ENCODE measurements around the gene CALHM3.

CALHM3 gene

DNA sequence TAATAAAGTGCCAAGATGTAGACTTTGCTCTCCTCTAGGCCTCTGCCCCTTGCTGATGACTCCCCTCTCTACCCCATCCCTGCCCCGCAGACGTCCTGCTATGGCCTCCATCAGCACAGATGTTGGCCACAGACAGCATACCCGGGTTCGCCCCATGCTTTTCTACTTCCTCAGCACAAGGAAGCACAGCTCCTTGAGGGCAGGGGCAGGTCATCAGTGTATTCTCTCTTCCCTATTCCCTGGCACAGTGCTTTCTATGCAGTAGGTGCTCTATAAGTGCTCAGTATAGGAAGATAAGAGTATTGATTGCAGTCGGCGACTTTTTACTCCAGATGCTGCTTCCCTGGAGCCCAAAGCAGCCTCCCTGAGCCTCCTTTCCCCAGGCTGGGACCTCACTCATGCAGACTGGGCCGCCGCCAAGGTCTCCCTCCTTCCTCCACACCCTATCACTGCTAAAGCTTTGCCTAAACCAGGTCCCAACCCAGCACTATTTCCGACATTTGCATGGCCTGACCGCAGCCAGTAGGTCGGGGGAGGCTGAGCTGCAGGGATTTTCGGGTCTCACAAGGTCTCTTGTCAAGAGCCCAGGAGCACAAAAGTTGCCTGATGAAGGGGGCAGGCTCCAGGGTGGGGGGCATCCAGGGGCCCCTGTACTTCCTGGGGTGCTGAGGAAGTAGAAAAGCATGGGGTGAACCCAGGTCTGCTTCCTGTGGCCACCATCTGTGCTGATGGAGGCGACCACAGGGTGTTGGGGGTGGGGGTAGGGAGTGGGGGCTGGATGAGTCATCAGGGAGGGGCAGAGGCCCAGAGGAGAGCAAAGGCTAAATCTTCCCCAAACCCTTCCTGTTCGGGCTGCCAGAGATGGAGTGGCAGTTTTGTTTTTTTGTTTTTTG is 8.0 kb downstream of the CALHM3 start:
- DNase-seq, result peak; percentile 80 to 81

DNA sequence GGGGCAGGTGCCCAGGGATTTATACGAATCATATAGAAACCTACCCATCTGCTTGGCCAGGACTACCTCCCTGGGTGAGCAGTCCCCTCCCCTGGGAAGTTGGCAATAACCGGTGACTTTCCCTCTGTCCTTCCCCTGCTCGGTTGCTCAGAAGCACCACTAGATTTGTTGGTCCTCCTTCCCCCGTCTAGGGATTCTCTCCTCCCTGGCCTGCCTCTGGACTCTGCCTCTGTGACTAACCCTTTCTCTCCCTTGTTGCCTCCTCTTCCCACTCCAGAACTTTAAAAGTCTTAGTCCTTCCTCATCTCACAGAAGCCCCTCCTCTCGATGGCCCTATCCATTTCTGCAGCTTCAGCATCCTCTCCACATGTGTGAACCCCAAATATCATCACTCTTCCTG is 9.8 kb downstream of the CALHM3 start:
- DNase-seq, result no peak

DNA sequence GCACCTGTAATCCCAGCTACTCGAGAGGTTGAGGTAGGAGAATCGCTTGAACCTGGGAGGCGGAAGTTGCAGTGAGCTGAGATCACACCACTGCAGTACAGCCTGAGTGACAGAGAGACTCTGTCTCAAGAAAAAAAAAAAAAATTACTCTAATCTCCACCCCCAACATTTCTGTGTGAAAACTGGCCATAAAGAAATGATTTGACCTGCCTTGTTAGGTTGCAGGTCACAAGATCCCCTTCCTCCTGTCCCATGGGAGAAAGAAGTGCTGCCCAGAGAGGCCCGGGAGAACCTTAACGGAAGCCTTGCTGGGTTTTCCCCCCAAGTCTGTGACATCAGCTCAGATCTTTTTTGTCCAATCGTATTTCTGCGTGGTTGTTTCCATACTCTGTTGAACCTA is 11.6 kb downstream of the CALHM3 start:
- peak in 1 of 2 donors; percentile 40 for DNase-seq

DNA sequence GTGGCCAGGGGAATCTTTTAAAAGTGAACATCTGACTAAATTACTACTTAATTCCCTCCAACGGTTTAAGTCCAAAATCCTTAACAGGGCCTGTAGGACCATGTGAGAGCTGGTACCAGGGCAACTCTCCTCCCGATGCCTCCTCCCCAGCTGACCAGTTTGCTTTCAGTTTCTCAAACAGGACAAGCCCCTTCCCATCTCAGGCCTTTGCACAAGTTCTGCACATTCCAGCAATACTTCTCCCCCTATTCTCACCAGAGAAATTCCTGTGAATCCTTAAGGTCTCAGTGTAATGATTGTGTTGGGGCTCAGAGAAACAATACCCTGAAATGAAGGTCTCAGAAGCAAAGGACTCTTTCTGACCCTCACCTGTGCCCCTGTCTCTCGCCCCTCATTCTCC is 12.3 kb downstream of the CALHM3 start:
- DNase-seq, result no peak

DNA sequence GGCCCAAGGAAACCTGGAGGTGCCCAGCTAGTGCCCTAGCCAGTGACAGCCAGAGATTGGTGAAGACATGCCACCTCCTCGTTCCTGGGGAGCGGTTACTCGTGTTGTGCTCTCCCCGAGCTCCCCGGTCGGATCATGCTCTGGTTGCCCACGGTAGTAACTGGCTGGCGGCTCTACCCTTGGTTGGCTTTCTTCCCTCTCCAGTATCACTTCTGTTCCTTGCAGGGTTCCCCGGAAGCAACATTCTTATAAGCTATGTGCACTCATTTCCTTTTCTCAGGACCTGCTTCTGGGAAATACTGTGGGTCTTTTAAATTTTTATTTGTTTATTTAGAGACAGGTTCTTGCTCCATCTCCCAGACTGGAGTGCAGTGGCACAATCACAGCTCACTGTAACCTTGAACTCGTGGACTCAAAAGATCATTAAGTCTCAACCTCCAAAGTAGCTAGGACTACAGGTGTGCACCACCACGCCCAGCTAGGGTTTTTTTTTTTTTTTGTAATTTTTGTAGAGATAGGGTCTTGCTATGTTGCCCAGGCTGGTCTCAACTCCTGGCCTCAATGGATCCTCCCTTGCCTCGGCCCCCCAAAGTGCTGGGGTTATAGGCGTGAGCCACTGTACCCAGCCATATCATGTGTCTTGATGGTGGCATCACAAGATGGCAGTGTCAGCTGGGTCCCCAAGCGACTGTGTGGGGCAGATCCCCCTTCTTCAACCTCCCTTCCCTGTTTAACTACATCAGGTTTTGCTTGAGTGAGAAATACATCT is 13.4 kb downstream of the CALHM3 start:
- DNase-seq, result no peak

DNA sequence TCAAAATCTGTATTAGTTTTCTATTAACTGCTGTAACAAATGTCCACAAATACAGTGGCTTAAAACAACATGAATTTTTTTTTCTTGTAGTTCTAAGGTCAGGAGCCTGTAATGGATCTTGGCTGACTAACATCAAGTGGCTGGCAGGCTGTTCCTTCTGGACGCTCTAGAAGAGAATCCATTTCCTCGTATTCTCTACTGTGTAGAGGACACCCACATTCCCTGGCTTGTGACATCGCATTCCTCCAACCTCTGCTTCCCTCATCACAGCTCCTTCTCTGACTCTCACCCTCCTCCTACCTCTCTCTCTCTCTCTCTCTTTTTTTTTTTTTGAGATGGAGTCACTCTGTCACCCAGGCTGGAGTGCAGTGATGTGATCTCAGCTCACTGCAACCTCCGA is 15.5 kb downstream of the CALHM3 start:
- DNase-seq, result no peak

DNA sequence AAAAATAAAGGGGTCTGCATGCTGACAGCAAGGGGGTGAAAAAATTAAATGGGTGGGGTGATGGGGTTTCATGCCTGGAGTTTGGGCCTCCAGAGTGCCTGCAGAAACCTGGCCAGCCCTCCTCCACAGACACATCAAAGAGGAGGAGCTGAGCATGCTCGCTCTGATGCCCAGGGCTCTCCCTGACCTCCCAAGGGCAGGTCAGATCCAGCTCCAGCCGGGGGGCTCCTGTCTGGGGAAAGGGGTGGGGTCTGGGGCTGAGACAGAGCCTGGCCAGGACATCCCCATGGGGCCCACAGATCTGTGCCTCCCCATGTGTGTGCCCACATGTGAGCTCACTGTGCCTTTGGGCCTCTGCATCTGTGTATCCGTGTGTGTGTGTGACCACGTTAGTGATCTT is 19.4 kb downstream of the CALHM3 start:
- DNase-seq, result no peak

DNA sequence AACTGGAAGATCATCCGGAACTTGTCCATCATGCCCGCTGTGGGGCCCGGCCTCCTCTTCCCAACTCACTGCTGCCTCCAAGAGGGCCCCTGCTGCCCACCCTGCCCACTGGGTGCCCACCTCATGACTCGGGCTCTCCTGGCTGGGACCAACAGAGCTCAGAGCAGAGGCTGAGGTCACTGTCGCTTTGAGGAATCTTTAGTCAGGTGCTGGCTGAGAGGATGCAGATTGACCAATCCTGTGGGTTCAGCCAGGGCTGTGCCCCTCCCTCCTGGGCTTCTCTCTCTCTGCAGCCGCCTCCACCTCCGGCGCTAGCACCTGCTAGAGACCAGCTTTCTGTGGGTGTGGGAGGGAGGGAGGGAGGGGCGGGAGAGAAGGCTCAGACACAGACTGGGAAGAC is 20.3 kb downstream of the CALHM3 start, which contains the start of gene CALHM1:
TSS of gene CALHM1 (minus strand) at position 181 of the 400 bp plus-strand sequence. CDS start at position 32, 149 bp downstream.
- DNase-seq, result peak in 1 of 2 donors; percentile 8

DNA sequence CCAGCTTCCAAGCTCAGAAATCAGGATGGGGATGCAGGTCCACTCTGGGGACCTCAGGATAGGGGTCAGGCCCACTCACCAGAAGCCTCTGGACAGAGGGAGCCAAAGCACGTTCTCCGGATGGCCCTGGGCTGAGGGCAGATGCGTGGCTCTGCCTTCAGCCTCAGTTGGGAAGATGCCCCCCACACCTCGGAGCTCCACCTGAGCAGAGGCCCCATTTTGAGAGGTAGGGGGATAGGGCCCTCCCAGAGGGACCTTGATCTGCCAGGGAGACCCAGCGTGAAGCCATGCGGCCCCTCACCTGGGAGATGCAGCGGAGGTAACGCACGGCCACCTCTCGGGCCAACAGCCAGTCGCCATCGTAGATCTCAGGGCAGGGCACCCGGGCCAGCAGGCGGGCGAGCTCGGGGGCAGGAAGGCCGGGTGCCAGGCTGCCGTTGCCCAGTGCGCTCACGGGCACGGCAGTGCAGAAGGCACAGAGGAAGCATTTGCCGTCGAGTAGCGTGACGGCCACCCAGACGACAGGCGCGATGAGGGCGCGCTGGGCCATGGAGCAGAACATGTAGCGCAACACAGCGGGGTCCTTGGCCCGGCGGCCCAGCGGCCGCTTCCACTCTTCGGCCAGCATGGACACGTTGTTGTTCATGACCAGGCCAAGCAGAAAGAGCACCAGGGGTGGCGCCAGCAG is 21.0 kb downstream of the CALHM3 start:
- no peak for DNase-seq

DNA sequence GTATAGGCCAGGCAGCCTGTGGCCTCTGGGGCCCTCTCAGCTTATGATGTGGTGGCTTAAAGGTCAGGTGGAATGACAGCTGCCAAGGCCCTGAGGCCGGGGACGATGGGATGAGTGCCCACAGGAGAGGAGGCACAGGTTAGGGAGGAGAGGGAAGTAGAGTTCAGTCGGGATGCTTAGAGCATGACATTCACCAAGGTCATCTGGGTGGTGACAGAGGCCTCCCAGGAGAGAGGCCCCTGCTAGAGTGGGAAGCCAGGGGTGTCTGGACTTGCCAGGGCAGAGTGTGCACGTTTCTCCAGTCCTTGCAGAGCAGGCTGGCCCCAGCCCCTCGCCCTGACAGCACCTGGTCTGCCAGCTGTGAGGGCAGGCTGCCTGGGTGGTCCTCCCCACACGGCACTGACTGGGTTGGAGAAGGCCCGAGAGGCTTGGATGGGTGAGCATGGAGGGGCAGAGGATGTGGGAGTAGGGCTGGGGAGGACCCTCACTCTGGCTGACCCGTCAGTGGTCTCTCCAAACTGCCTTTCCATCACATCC is 21.8 kb downstream of the CALHM3 start:
- no peak for DNase-seq

DNA sequence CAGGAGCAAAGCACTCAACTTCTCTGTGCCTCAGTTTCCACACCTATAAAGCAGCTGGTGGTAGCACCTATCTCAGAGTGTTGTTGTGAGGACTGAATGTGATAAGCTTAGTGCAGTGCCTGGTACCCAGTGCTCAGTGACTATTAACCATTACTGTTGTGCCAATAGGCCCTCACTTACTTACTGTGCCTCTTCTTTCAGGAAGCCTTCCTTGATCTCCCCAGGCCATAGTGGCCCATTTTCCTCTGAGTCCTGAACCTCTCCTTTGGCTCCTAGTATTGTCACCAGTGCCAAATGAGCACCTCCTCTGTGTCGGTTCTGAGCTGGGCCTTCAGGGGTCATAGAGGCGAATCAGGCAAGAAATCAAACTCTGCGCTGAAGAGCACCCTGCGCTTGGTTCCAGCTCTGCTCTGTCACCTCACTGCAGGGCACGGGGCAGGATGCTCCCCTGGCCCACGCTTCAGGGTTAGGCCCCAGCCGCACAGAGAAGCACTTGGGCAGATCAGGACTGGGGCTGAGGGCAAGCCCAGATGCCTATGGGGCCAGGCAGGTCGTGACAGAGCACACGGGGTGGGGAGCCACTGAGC is 22.9 kb downstream of the CALHM3 start:
- no peak for DNase-seq

DNA sequence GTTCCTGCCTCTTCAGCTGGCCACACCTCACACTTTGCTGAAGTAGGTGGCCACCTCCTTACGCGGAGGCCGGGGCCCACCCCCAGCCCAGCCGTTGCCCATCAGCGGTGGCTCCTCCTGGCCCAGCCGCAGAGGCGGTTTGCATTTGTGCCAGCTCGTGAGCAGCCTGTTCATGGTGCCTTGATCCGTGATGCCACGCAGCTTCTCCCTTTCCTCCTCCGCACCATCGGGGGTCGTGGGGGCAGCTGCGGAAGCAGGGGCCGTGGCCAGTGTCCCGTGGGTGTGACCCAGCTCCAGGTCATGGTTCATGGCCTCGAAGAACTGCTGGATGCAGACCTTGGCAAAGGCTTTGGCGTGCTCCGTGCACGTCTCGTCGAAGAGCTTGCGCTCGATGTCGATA is 23.8 kb downstream of the CALHM3 start:
- no peak for DNase-seq

DNA sequence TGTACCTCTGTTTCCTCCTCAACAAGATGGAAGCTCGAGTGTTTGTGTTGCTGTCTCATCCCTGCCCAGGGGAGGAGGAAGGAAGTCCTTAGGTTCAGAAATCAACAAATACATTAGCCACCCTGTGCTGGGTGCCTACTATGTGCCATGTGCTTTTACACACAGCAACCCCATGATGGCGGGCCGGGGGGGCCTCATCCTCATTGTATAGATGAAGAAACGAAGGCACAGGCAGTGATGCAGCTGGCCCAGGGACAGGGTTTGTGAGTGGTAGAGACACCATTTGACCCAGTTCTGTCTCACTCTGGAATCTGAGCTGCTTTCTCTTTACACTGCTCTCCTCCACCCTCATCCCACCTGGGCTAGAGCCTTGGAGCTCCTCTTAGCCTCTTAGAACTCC is 25.0 kb downstream of the CALHM3 start:
- no peak for DNase-seq

DNA sequence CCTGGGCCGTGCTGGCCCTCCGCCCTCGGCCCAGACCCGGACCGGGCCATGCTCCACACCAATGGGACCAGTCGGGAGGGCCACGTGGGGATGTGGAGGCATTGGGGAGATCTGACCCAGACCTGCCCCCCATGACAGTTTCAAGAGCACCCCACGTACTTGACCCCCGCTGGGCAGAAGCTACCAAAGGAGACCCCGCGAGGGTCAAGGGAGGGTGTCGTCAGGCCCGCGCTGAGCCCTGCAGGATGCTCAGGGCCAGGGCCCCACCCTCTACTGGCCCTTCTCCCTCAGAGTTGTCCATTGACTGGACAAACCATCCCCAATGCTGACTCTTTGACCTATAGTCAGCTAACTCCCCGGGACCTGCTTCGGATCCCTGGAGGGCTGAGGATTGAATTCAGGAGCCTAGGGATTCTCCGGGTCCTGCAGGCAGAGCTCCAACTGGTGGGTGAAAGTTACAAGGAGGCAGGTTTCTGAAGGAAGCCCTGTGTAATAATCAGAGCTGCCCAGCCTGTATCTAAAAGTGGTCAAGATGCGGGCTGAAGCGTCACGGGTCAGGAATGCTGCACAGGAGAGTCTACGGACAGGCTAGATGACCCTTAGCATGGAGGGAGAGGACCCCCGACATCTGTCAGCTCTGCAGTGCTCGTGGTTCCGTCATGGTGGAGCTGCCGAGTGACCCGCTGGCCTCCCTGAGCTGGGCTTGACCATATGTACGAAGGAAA is 26.4 kb downstream of the CALHM3 start:
- DNase-seq, result no peak

DNA sequence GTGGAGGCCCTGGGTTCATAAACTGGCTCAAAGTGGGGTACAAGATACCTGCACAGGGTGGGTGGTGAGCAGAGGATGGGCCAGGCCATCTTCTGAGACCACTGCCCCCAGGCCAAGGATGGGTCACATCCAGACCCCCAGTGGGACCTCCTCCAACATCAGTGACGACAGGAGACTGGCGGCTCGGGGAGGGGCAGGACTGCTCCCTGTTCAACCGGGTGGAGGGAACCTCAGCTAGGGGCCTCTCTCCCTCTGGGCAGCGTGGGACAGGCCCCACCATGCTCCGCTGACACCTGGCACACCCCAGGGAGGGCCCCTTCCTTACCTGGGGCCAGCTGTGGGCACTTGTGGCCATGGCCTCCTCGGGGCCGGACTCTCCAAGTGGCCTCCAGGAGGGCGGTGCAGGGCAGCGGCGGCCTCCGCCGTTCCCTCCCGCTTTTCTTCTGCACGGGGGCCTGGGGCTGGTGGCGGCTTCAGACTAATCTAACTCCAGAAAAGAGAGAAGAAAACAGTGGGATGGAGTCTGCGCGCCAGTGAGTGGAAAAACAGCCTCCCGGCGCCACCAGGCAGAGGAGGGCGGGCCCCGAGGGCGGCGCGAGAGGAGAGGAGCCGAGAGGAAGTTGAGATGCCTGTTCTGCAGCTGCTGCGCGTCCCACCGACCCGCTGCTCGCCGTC is 27.1 kb downstream of the CALHM3 start, which contains the start of gene CALHM2:
TSS of gene CALHM2 (minus strand) at position 540 of the 675 bp plus-strand sequence. CDS start 2,429 bp downstream, outside the sequence.
- DNase-seq, result peak; percentile 41 to 45

DNA sequence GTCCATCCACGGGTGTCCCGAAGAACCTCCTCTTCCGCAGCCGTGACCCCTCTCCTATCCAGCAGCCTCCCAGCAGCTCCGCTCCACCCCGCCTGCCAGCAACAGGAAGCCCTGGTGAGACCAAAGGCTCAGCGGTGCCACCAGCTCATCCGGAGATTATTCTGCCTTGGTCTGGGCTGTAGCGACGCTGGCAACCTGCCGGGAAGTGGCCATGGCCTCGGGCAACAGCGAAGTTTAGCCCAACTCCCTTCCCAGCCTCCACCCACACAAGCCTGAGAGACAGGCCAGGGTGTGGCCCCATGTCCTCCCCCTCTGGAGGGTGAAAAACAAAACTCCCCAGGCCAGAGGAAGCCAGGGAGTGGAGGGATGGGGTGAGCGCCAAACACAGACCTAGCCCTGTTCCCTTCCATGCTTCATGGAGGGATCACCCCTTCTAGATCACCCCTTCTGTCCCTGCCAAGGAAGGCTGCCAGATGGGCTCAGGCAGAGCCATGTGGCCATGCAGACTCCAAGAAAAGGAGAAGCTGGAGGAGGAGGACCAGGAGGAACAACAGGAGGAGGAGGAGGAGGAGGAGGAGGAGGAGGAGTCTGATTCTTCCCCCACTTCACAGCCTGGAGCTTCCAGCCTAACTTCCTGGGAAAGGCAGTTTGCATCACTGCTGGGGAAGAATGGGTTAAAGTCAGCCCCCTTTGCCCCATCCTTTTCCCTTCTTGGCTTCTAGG is 27.8 kb downstream of the CALHM3 start:
- DNase-seq, result peak; percentile 29 to 51

DNA sequence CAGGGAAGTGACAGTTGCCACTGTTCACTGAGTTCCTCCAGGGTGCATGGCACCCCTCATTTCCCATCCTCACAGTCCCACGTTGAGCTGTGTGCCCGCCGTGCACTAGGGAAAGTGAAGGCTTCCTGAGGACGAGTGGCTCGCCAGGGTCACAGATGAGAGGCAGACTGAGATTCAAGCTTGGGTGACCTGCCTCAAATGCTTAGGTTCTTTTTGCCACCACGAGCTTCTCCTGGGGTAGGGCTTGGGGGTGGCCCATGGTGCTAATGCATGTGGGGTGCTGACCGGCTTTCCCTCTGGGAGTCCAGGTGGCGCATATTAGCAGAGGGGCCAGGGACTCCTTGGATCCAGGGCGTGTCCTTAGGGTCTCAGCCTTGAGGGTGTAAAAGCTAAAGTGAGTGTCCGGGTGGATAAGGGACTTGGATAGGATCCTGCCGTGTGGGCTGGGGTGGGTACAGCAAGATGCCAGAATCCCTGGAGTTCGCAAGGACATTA is 28.8 kb downstream of the CALHM3 start:
- DNase-seq, result no peak

DNA sequence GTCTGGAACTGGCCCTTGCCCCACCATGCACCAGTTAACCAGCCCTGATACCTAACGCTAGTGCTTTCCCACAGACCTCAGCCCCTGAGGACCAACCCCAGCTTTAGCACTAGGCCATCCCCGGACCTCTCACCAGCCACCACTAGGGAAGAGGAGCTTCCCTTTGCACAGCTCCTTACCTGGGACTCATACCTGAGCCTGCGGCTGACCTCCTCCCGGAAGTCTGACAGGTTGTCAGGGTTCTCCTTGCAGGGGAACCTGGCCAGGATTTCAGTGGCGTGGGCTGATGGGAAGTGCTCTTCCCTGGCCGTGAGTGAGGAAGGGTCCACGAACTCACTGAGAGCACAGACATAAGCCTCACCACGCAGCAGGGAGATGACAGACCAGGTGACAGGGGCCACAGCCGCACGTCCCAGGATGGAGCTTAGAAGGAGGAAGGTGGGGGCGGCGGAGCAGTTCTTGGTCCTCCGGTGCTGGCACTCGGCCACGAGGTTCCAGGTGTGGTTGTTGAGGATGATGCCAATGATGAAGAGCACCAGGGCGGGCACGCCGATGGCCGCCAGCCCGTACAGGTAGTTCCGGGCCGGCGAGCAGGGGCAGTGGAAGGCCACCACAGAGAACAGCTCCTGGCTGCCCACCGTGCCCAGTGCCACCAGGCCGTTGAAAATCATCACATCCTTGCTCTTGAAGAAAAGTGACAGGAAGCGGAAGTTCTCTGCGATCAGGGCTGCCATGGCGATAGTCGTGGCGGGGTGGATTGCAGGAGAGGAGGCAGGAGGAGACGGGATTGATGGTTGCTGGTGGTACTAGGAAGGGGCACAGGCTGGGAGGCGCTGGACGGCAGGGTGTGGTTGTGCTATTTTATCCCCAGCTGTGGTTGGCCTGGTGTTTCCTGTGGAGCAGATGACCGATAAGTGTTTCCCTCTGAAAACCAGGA is 29.6 kb downstream of the CALHM3 start:
- DNase-seq, result no peak

DNA sequence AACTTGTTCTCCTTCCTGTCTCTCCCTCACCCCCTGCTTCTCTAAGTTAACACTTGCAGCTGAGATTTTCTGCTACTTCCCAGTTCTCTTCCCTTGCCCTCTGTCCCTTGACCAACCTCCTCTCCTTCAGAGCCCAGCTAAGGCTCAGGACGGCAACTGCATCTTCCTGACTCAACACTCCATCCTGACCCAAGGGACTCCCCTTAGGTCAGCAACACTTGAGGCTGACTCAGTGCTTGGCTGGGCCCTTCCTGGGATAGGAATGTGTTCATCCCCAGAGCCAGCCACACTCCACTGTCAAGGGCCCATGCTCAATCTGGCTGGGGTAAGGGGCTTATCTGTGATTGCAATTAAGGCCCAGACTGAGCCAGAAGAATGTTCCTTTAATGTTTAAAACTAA is 30.3 kb downstream of the CALHM3 start:
- no peak for DNase-seq

Data from CD4-positive, alpha-beta T cell treated with Interleukin-1 beta for 1 hour (primary cell).